ENCODE data around the gene MRPL24. TPM values are rescaled to one million over a fixed set of nuclear protein-coding genes. Genes with fewer than 3 reads are reported as not detected.

The MRPL24 gene
- total and polyA plus RNA-seq, 2 of the 13 experiments (the other 11 are each of a cell fraction or from before 2014, with no cell fraction given), result 38.1 to 42.9 TPM

GRCh38 chr1:156740741-156741480 is at the start of gene MRPL24 (continued):
- TF ChIP-seq MED1 (CRISPR knock-in tag; IDR thresholded peaks at IDR 0.05) (peak; percentile 67), ATF3 (CRISPR knock-in tag; IDR thresholded peaks at IDR 0.05) (peak; percentile 22; the same call in 1 of the 2 replicates), ZNF879 (CRISPR knock-in tag; IDR thresholded peaks at IDR 0.05) (no peak), FOXP4 (CRISPR knock-in tag; IDR thresholded peaks at IDR 0.05) (peak; percentile 79), DBP (CRISPR knock-in tag; IDR thresholded peaks at IDR 0.05; ENCODE audit: not compliant biosample characterization) (no peak), FOSL2 (CRISPR knock-in tag; IDR thresholded peaks at IDR 0.05) (peak; percentile 47; the same call in 1 of the 2 replicates), ZFP91 (CRISPR knock-in tag; IDR thresholded peaks at IDR 0.05; ENCODE audit: borderline replicate concordance) (peak; percentile 99), ZNF121 (CRISPR knock-in tag; IDR thresholded peaks at IDR 0.05) (no peak; the same call in 1 of the 2 replicates), SMYD3 (CRISPR knock-in tag; IDR thresholded peaks at IDR 0.05) (peak; percentile 84), MBD4 (IDR thresholded peaks at IDR 0.05; ENCODE audit: borderline replicate concordance, low read length) (no peak), ZKSCAN8 (CRISPR knock-in tag; IDR thresholded peaks at IDR 0.05; ENCODE audit: borderline replicate concordance) (0 out of 2 replicates have a peak, but pooled peaks have one; percentile 39), NFAT5 (CRISPR knock-in tag; IDR thresholded peaks at IDR 0.05) (0 out of 2 replicates have a peak, but pooled peaks have one; percentile 14), ZNF564 (CRISPR knock-in tag; IDR thresholded peaks at IDR 0.05) (0 out of 2 replicates have a peak, but pooled peaks have one; percentile 64), NFIC (IDR thresholded peaks at IDR 0.05; ENCODE audit: low read length) (no peak; the same call in 1 of the 2 replicates), ZNF430 (CRISPR knock-in tag; IDR thresholded peaks at IDR 0.05) (peak; percentile 75; the same call in 1 of the 2 replicates), TBX2 (CRISPR knock-in tag; IDR thresholded peaks at IDR 0.05; ENCODE audit: borderline replicate concordance) (peak; percentile 88)

All from HepG2 (cell line).